ENCODE measurements around the gene LSM4.

DNA sequence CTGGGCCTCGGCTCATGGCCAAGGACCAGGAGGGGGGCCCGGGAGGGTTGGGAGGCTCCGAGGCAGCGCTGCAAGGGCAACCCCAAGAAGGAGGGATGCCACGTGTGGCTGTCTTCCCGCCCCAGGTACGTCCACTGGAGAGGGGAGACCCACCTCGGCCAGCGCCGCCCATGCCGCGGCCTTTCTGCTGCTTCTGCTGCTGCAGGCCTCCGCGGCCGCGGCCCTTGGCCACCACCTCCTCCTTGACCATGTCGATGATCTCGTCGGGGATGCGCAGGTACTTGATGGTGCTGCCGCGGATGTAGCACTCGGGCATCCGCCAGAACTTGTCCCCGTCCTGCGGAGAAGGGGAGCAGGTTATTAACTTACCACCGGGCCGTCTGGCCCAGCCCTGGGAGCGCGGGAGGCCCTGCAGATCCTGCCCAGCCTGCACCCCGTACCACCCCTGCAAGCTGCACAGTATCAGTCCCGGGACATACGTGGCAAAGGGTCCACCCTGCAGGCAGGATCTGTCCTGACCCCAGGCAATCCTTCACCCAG, 13.3 kb downstream of the LSM4 start:
- TF ChIP-seq, protein P1, sequence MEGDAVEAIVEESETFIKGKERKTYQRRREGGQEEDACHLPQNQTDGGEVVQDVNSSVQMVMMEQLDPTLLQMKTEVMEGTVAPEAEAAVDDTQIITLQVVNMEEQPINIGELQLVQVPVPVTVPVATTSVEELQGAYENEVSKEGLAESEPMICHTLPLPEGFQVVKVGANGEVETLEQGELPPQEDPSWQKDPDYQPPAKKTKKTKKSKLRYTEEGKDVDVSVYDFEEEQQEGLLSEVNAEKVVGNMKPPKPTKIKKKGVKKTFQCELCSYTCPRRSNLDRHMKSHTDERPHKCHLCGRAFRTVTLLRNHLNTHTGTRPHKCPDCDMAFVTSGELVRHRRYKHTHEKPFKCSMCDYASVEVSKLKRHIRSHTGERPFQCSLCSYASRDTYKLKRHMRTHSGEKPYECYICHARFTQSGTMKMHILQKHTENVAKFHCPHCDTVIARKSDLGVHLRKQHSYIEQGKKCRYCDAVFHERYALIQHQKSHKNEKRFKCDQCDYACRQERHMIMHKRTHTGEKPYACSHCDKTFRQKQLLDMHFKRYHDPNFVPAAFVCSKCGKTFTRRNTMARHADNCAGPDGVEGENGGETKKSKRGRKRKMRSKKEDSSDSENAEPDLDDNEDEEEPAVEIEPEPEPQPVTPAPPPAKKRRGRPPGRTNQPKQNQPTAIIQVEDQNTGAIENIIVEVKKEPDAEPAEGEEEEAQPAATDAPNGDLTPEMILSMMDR (IDR thresholded peaks at IDR 0.05), result no peak
- TF ChIP-seq POLR2A (IDR thresholded peaks at IDR 0.05), result no peak
